ENCODE measurements around the gene IQCK. TPM values are rescaled to one million over a fixed set of nuclear protein-coding genes. Genes with fewer than 3 reads are reported as not detected.
A peak's percentile ranks its signal among the peaks of the same experiment; 100 is the strongest.

The IQCK gene
- polyA plus RNA-seq, 3 donors, result 0.52 to 1.2 (median 0.58) TPM

DNA sequence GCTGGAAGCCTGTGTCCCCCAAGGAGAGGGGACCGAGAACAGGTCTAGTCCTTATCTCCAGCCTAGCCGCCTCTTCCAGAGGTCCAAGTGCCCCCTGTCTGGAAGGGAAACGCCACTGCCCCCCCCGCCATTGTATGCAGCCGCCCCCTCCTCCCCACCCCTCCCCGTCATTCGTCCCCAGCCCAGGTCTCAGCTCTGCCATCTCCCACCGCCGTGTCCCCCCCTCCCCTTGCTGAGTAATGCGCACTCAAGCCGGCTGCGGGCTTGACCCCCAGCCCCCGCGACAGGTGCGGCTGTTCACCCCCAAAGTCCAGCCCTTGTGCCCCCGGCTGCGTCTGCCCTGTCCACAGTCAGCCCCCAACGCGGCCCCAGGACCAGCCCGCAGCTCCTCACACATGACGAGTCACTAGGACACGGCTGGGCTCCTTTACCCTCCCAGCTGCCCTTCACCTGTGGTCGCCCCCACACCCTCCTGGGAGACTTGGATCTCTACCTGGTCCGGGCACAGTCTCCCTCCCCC lies 166.0 kb downstream of the IQCK start:
- Histone ChIP-seq H3K79me2 (ENCODE audit: insufficient read depth, low read length) (no peaks in the 10 kb centered on the region), H3K27me3 (ENCODE audit: control insufficient read depth in 2 of 2, insufficient read depth in 2 of 2, low read length in 2 of 2) (peaks cover 34 to 52% of the 10 kb centered on the region in 2 donors), H3K36me3 (replicated peaks in 1 of 2; ENCODE audit: control insufficient read depth in 1 of 2, insufficient read depth in 2 of 2, low read length in 2 of 2) (no peaks in the 10 kb centered on the region), H3K4me1 (ENCODE audit: control insufficient read depth in 1 of 2, insufficient read depth in 2 of 2, low read length in 2 of 2) (peaks cover 22 to 31% of the 10 kb centered on the region in 2 donors), H2AFZ (ENCODE audit: insufficient read depth, low read depth, low read length, poor library complexity, severe bottlenecking) (no peak overlapping the region), H3K27ac (ENCODE audit: low read depth in 1 of 2, low read length in 2 of 2) (no peak overlapping the region), H4K20me1 (ENCODE audit: insufficient read depth, low read length) (no peaks in the 10 kb centered on the region), H3K9me3 (replicated peaks in 1 of 2; ENCODE audit: control insufficient read depth in 1 of 2, insufficient read depth in 1 of 2, low read length in 2 of 2) (peaks cover 4 to 16% of the 10 kb centered on the region in 2 donors), H3K9ac (ENCODE audit: insufficient read depth, low read length, poor library complexity, severe bottlenecking) (no peak overlapping the region), H3K4me2 (replicated peaks; ENCODE audit: extremely low read depth, low read length, poor library complexity, severe bottlenecking) (peak overlapping the region; percentile 94), H3K4me3 (replicated peaks in 1 of 3; ENCODE audit: low read depth in 2 of 3, low read length in 3 of 3) (peak overlapping the region in 1 of 3 experiments; percentile 78)
- H3K4me1 Mint-ChIP-seq, result peaks cover 22% of the 10 kb centered on the region
- peaks cover 0 to 27% (median 7%) of the 10 kb centered on the region in 7 donors for H3K9me3 Mint-ChIP-seq
- peak overlapping the region; percentile 64 to 72 for H3K4me3 Mint-ChIP-seq
- TF ChIP-seq, protein P1, sequence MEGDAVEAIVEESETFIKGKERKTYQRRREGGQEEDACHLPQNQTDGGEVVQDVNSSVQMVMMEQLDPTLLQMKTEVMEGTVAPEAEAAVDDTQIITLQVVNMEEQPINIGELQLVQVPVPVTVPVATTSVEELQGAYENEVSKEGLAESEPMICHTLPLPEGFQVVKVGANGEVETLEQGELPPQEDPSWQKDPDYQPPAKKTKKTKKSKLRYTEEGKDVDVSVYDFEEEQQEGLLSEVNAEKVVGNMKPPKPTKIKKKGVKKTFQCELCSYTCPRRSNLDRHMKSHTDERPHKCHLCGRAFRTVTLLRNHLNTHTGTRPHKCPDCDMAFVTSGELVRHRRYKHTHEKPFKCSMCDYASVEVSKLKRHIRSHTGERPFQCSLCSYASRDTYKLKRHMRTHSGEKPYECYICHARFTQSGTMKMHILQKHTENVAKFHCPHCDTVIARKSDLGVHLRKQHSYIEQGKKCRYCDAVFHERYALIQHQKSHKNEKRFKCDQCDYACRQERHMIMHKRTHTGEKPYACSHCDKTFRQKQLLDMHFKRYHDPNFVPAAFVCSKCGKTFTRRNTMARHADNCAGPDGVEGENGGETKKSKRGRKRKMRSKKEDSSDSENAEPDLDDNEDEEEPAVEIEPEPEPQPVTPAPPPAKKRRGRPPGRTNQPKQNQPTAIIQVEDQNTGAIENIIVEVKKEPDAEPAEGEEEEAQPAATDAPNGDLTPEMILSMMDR (IDR thresholded peaks at IDR 0.05), result no peak
- peaks cover 46 to 55% (median 55%) of the 10 kb centered on the region in 3 donors for H3K27me3 Mint-ChIP-seq (ENCODE audit: low read depth in 3 of 3)
- no peak for DNase-seq
- H3K27ac Mint-ChIP-seq, result no peak overlapping the region
- intact Hi-C loops (cut with micrococcal nuclease), result loop anchor here in 1 of 2 donors (10.0 kb wide), 1 partner anchor 799 kb away; no protein-coding TSS in a partner anchor
- peaks cover 5% of the 10 kb centered on the region in 2 donors for H3K36me3 Mint-ChIP-seq
- 1% methylated on average over 12 of the region's 24 CpGs for WGBS (ENCODE audit: insufficient coverage)

DNA sequence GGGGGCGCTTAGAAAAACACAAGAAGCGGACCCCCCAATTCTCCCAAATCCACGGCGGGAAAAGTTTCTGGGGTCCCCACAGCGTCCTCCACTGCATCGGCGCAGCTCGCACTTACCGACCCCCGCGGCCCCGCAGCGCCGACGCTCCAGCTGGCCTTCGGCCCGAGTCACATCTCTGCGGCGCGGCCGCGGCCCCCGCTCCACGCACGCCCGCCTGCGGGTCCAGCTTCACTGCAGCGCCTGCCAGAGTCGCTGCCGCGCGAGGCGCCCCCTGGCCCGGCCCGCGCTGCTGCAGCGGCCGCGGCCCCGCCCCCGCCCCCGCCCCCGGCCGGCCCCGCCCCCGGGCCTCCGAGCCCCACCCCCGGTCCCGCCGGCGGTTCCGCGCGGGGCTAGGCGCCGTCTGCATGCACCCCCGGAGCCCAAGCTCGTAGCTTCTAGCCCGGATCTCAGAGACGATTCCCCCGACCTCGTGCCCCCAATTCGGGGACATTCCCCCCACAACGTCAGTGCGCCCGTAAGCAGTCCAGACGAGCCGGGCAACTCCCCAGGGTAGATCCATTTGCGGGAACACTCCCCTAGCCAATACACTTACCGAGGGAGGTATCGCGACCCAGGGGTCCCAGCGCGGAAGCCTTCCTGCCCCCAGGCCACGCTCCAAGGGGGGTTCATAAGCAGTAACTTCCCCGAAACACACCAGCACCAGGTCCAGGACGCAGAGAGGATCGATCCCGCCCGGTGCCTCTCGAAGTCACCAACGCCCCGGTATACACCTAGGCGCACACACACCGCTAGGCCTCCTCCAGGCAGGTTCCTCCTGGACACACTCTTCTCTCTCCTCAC lies 166.8 kb downstream of the IQCK start, which contains the start of gene GPRC5B:
Gene GPRC5B (minus strand): TSS at position 238 of the 840 bp plus-strand sequence. CDS start 12,003 bp downstream, outside the sequence.
- peaks cover 47 to 55% (median 55%) of the 10 kb centered on the region in 3 donors for H3K27me3 Mint-ChIP-seq (ENCODE audit: low read depth in 3 of 3)
- WGBS (ENCODE audit: insufficient coverage), result 0% methylated on average over 64 of the region's 85 CpGs
- intact Hi-C loops (cut with micrococcal nuclease), result loop anchor here (1.0 to 10.0 kb wide), 3 partner anchors 326 to 800 kb away; partner anchors contain the start of gene VPS35L (in 1 of the 2)

More for the DNA sequence above, 166.8 kb downstream of the IQCK start, which contains the start of gene GPRC5B:
- DNase-seq, result peak in 2 of 3 donors; percentile 4 to 17
- H3K27ac ChIP-seq (ENCODE audit: low read depth in 1 of 2, low read length in 2 of 2), result no peak within 1 kb of the TSS
- no peaks in the 10 kb centered on the region for H4K20me1 ChIP-seq (ENCODE audit: insufficient read depth, low read length)
- peaks cover 5% of the 10 kb centered on the region in 2 donors for H3K36me3 Mint-ChIP-seq
- no peak within 1 kb of the TSS for H3K9ac ChIP-seq (ENCODE audit: insufficient read depth, low read length, poor library complexity, severe bottlenecking)
- TF ChIP-seq, protein P1 (IDR thresholded peaks at IDR 0.05), result no peak
- H3K27ac Mint-ChIP-seq, result peak within 1 kb of the TSS in 2 of 7 donors; percentile 49 to 55
- H3K4me1 Mint-ChIP-seq, result peaks cover 22% of the 10 kb centered on the region
- H3K4me2 ChIP-seq (replicated peaks; ENCODE audit: extremely low read depth, low read length, poor library complexity, severe bottlenecking), result peak within 1 kb of the TSS; percentile 94
- H3K27me3 ChIP-seq (ENCODE audit: control insufficient read depth in 2 of 2, insufficient read depth in 2 of 2, low read length in 2 of 2), result peaks cover 34 to 52% of the 10 kb centered on the region in 2 donors
- peaks cover 22 to 31% of the 10 kb centered on the region in 2 donors for H3K4me1 ChIP-seq (ENCODE audit: control insufficient read depth in 1 of 2, insufficient read depth in 2 of 2, low read length in 2 of 2)
- H3K9me3 Mint-ChIP-seq, result peaks cover 0 to 27% (median 7%) of the 10 kb centered on the region in 7 donors
- peaks cover 4 to 16% of the 10 kb centered on the region in 2 donors for H3K9me3 ChIP-seq (replicated peaks in 1 of 2; ENCODE audit: control insufficient read depth in 1 of 2, insufficient read depth in 1 of 2, low read length in 2 of 2)
- peak within 1 kb of the TSS; percentile 76 for H2AFZ ChIP-seq (ENCODE audit: insufficient read depth, low read depth, low read length, poor library complexity, severe bottlenecking)
- H3K36me3 ChIP-seq (replicated peaks in 1 of 2; ENCODE audit: control insufficient read depth in 1 of 2, insufficient read depth in 2 of 2, low read length in 2 of 2), result no peaks in the 10 kb centered on the region
- H3K4me3 Mint-ChIP-seq, result peak within 1 kb of the TSS; percentile 82 to 94
- H3K4me3 ChIP-seq (replicated peaks in 1 of 3; ENCODE audit: low read depth in 2 of 3, low read length in 3 of 3), result peak within 1 kb of the TSS; percentile 35 to 78 (median 41)
- H3K79me2 ChIP-seq (ENCODE audit: insufficient read depth, low read length), result no peaks in the 10 kb centered on the region
